Measurements from ENCODE around the gene KLK14.

Gene KLK14

DNA sequence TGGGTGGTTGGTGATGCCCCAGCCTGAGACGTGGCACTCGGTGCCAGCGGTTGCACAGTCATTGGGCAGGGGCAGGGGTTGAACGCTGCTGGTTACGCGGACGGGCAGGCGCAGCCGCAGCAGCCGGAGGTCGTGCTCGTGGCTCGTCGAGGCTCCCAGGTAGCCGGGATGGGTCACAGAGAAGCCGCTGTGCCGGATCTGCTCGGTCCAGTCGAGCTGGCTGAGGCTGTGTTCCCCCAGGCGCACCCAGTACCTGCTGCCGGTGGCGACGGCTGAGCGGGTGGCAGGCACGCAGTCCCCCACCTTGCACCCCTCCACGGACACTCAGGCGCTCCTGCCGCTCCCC is 50.8 kb downstream of the KLK14 start:
- DNase-seq, result no peak

DNA sequence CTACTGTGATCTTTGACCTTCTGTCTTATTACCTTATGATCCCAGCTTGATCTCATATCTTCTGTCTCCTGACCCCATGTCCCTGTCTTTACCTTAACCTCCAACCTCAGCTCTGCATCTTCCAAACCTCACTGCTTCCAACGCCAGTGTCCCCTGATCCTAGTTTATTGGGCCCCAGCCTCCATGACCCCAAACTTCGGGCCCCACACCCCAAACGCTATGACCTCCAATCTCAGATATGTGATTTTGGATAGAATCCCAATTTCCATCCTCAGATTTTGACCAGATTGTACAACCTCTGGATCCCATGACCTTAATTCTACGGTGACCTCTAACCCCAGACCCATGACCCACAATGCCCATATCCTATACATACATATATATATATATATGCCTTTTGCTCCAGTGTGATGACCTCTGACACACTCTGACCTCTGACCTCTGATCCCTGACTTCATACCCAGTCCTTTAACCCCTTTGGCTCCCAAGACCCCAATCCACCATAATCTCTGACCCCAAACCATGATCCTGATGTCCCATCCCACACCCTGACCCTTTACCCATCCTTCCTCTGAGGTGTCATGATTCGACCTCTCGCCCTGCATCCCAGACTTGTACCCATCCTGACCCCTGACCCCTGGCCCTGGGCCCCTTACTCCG is 51.3 kb downstream of the KLK14 start:
- no peak for DNase-seq

DNA sequence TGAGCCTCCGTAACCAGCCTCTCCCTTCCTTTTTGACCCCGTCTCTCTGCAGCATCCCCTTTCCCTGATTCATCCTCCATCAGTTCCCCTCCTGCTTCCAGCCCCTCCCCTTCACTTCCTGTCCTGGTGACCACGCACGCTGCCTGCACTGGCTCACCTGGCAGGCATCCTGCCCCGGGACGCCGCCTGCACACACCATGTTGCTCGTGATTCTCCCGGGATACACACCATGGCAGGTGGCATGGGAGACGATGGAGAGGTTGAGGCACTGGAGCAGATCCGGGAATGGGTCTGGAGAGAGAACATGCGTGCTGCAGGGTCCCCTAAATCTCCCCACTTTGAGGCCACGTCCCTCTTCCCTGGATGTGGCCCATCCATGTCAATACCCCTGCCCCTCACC is 52.1 kb downstream of the KLK14 start:
- DNase-seq, result no peak

DNA sequence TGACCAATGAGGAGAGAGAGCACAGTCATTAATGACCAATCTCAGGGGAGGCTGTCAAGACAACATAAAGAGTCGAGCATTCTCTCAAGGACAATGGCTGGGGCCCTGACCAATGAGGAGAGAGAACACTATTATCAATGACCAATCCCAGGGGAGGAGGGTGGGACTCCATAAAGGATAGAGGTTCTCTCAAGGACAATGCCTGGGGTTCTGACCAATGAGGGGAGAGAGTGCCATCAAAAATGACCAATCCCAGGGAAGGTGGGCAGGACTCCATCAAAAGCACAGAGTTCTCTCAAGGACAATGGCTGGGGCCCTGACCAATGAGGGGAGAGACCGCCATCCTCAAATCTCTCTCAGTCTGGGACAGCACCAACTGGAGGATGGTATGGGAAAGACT is 53.0 kb downstream of the KLK14 start:
- DNase-seq, result no peak
